ENCODE data around the gene CCNI. TPM values are rescaled to one million over a fixed set of nuclear protein-coding genes. Genes with fewer than 3 reads are reported as not detected.
"Not testable (repeated sequence)": the region's sequence is repeated elsewhere in the genome, so short reads cannot be mapped to it uniquely, and the experiment has no call there.

The CCNI gene
- total RNA-seq, 1 experiment from 2014 or later, result 208 TPM

DNA sequence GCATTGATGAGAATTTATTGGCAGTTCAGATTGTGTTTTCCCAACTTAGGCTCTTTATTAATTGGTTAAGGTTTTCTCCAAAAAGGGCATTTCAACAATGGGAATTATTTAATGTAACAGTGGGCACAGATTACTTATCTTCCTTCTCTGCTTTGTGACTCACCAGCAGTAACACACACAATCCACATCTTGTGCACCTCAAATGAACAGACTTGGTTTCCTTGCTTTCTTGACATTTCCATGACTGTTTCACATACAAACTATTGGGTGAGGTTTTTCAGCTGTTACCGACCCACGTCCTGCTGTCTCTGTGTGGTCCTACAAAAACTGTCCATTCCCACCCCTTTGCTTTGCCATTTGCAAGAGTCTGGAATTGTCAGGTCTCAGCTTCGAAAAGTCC, 38.1 kb downstream of the CCNI start (continued):
- TF ChIP-seq, protein P1, sequence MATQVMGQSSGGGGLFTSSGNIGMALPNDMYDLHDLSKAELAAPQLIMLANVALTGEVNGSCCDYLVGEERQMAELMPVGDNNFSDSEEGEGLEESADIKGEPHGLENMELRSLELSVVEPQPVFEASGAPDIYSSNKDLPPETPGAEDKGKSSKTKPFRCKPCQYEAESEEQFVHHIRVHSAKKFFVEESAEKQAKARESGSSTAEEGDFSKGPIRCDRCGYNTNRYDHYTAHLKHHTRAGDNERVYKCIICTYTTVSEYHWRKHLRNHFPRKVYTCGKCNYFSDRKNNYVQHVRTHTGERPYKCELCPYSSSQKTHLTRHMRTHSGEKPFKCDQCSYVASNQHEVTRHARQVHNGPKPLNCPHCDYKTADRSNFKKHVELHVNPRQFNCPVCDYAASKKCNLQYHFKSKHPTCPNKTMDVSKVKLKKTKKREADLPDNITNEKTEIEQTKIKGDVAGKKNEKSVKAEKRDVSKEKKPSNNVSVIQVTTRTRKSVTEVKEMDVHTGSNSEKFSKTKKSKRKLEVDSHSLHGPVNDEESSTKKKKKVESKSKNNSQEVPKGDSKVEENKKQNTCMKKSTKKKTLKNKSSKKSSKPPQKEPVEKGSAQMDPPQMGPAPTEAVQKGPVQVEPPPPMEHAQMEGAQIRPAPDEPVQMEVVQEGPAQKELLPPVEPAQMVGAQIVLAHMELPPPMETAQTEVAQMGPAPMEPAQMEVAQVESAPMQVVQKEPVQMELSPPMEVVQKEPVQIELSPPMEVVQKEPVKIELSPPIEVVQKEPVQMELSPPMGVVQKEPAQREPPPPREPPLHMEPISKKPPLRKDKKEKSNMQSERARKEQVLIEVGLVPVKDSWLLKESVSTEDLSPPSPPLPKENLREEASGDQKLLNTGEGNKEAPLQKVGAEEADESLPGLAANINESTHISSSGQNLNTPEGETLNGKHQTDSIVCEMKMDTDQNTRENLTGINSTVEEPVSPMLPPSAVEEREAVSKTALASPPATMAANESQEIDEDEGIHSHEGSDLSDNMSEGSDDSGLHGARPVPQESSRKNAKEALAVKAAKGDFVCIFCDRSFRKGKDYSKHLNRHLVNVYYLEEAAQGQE (IDR thresholded peaks at IDR 0.05; ENCODE audit: low read depth), result no peak

- H4K20me1 ChIP-seq (ENCODE audit: insufficient read depth); ATAC-seq; BruUV-seq (replicated peaks); H3K9ac ChIP-seq (ENCODE audit: low read length); H3K9me3 ChIP-seq (ENCODE audit: control insufficient read depth in 1 of 2, insufficient read depth in 1 of 2, low read depth in 1 of 2, low read length in 2 of 2); H3K4me1 ChIP-seq (ENCODE audit: control insufficient read depth in 1 of 2, insufficient read depth in 2 of 2, low read length in 2 of 2); H3K4me2 ChIP-seq (ENCODE audit: low read length); RAD21 ChIA-PET (ENCODE audit: low non-redundant PET in 1 of 2, low total read pairs in 2 of 2, uncharacterized antibody in 2 of 2, unreplicated experiment in 2 of 2); H3K4me3 ChIP-seq (replicated peaks in 1 of 2; ENCODE audit: low read depth in 1 of 2, low read length in 2 of 2); intact Hi-C loops (cut with micrococcal nuclease); H3K9me2 ChIP-seq (ENCODE audit: insufficient read depth); H3K27me3 ChIP-seq (ENCODE audit: insufficient read depth, low read length); CTCF ChIA-PET; H3K27ac ChIP-seq (ENCODE audit: low read depth, low read length); H3K79me2 ChIP-seq (ENCODE audit: insufficient read depth, low read length); DNase-seq (ENCODE audit: low read depth, low spot score); POLR2A ChIA-PET; H2AFZ ChIP-seq (ENCODE audit: low read depth, low read length, poor library complexity, severe bottlenecking): not testable (repeated sequence)
- peaks cover 0 to 22% of the 10 kb centered on the region in 2 experiments; a peak in 2 of 4 replicates for H3K36me3 ChIP-seq (ENCODE audit: control insufficient read depth in 1 of 2, insufficient read depth in 2 of 2, low read length in 2 of 2)
These were observed 38.6 kb downstream of the CCNI start for GRCh38 chr4:77037168-77037567.

DNA sequence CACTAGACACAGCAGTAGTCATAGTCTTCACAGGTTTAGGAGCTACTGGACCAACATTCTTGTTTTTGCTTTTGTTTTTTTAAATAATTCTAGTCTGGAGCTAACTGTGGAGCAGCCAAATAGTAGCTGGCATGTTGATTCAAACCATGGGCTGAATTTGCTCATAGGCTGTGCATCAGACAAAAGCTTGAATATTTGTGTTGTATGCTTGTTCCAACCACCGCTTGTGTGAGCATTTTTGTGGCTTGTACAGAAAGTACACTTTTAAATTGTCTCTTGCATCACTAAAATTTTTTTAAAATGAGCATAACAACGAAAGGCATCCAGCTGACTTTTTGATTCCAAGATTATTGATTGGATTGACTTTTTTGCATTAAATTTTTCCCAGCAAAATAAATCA, 39.6 kb downstream of the CCNI start:
- intact Hi-C loops (cut with micrococcal nuclease), result no loop called here
- no peak for ATAC-seq
- POLR2A ChIA-PET, result no interaction called here
- TF ChIP-seq ELF1 (IDR thresholded peaks at IDR 0.05; ENCODE audit: borderline replicate concordance, low read depth), result no peak
- no peak for TF ChIP-seq JUND (IDR thresholded peaks at IDR 0.05)
- TF ChIP-seq, protein P1 (IDR thresholded peaks at IDR 0.05; ENCODE audit: low read depth), result no peak
- no peak for TF ChIP-seq SP1 (IDR thresholded peaks at IDR 0.05; ENCODE audit: low read depth)
- TF ChIP-seq POLR2AphosphoS5 (IDR thresholded peaks at IDR 0.05; ENCODE audit: low read depth, low read length), result no peak
- no peak for TF ChIP-seq TCF7L2 (IDR thresholded peaks at IDR 0.05; ENCODE audit: borderline replicate concordance, extremely low read depth, insufficient read depth, insufficient read length)
- no peak for TF ChIP-seq SRF (IDR thresholded peaks at IDR 0.05; ENCODE audit: low read depth)
- no peak for TF ChIP-seq EZH2phosphoT487 (IDR thresholded peaks at IDR 0.05; ENCODE audit: borderline replicate concordance)
- TF ChIP-seq ATF3 (IDR thresholded peaks at IDR 0.05), result no peak
- no peak for TF ChIP-seq RAD21 (IDR thresholded peaks at IDR 0.05; ENCODE audit: low read depth)
- no peak for TF ChIP-seq ZFX (IDR thresholded peaks at IDR 0.05)
- TF ChIP-seq YY1 (IDR thresholded peaks at IDR 0.05; ENCODE audit: extremely low read depth, insufficient replicate concordance, low read depth, low read length), result no peak

More for the DNA sequence above, 39.6 kb downstream of the CCNI start:
- Histone ChIP-seq H3K36me3 (ENCODE audit: control insufficient read depth in 1 of 2, insufficient read depth in 2 of 2, low read length in 2 of 2) (peaks cover 0 to 22% of the 10 kb centered on the region in 2 experiments; a peak in 2 of 4 replicates), H3K4me3 (replicated peaks in 1 of 2; ENCODE audit: low read depth in 1 of 2, low read length in 2 of 2) (no peak overlapping the region), H3K4me2 (ENCODE audit: low read length) (no peak overlapping the region), H3K4me1 (ENCODE audit: control insufficient read depth in 1 of 2, insufficient read depth in 2 of 2, low read length in 2 of 2) (no peaks in the 10 kb centered on the region), H3K9me2 (ENCODE audit: insufficient read depth) (no peaks in the 10 kb centered on the region), H3K9me3 (ENCODE audit: control insufficient read depth in 1 of 2, insufficient read depth in 1 of 2, low read depth in 1 of 2, low read length in 2 of 2) (no peaks in the 10 kb centered on the region), H3K27ac (ENCODE audit: low read depth, low read length) (no peak overlapping the region), H3K27me3 (ENCODE audit: insufficient read depth, low read length) (no peaks in the 10 kb centered on the region), H3K79me2 (ENCODE audit: insufficient read depth, low read length) (no peaks in the 10 kb centered on the region), H2AFZ (ENCODE audit: low read depth, low read length, poor library complexity, severe bottlenecking) (no peak overlapping the region), H4K20me1 (ENCODE audit: insufficient read depth) (no peaks in the 10 kb centered on the region), H3K9ac (ENCODE audit: low read length) (no peak overlapping the region)
- BruUV-seq (replicated peaks), result no TSS peak
- ChIA-PET CTCF (no interaction called here), RAD21 (ENCODE audit: low non-redundant PET in 1 of 2, low total read pairs in 2 of 2, uncharacterized antibody in 2 of 2, unreplicated experiment in 2 of 2) (no interaction called here)
- no peak for DNase-seq (ENCODE audit: low read depth, low spot score)
